SU-DHL-6 (cell line): Measurements from ENCODE around the gene ABCA3.

Experiments used
- CTCF ChIP-seq: fragments of 200-600 bp; sonication (generic); IDR thresholded peaks from one replicate; pipeline ENCODE4 v1.5.1; 2017; ENCODE audit warnings: antibody characterized with exemption, mild to moderate bottlenecking, low read length, moderate library complexity; ENCODE audit not compliant: insufficient read depth, poor library complexity, severe bottlenecking
- EZH2phosphoT487 ChIP-seq: fragments of 200-600 bp; sonication (generic), shearing (Covaris generic); conservative IDR thresholded peaks from 2 replicates; pipeline ENCODE4 v1.6.1; 2018; ENCODE audit warnings: mild to moderate bottlenecking, antibody characterized with exemption, low read length, moderate library complexity, mixed read lengths

GRCh38 chr16:2228161-2228824, 112.2 kb downstream of the ABCA3 start:
- TF ChIP-seq CTCF = no peak
- TF ChIP-seq EZH2phosphoT487 = no peak
